Measurements from ENCODE around the gene CXCR6. TPM values are rescaled to one million over a fixed set of nuclear protein-coding genes. Genes with fewer than 3 reads are reported as not detected.
A peak's percentile ranks its signal among the peaks of the same experiment; 100 is the strongest.

The CXCR6 gene
- total RNA-seq, 1 experiment from 2014 or later: not detected

GRCh38 chr3:45975686-45976085 is 32.4 kb downstream of the CXCR6 start:
- TF ChIP-seq CTCF (IDR thresholded peaks at IDR 0.05; ENCODE audit: unreplicated experiment): no peak
- no peak for DNase-seq (ENCODE audit: unreplicated experiment)
- ChIA-PET POLR2A (no interaction called here), CTCF (interaction anchor here (0.7 to 1.0 kb wide), 2 partner anchors 103 to 408 kb away, joined by 3 read pairs; no protein-coding TSS in a partner anchor)
- intact Hi-C loops (cut with micrococcal nuclease): no loop called here
- no peak overlapping the region for H3K4me3 Mint-ChIP-seq (ENCODE audit: unreplicated experiment)
- no TSS peak for BruUV-seq (replicated peaks)
- H3K9me3 Mint-ChIP-seq (ENCODE audit: unreplicated experiment): no peaks in the 10 kb centered on the region
- peaks cover 57% of the 10 kb centered on the region for H3K36me3 Mint-ChIP-seq (ENCODE audit: insufficient read depth, unreplicated experiment)
- no peak overlapping the region for H3K27ac Mint-ChIP-seq (ENCODE audit: low read depth, unreplicated experiment)
- H3K27me3 Mint-ChIP-seq (ENCODE audit: insufficient read depth, unreplicated experiment): no peaks in the 10 kb centered on the region
- peaks cover 16% of the 10 kb centered on the region for H3K4me1 Mint-ChIP-seq (ENCODE audit: insufficient read depth, unreplicated experiment)

GRCh38 chr3:45976191-45977091 is 33.2 kb downstream of the CXCR6 start:
- no peak for TF ChIP-seq CTCF (IDR thresholded peaks at IDR 0.05; ENCODE audit: unreplicated experiment)
- BruUV-seq (replicated peaks): no TSS peak
- no peak overlapping the region for H3K27ac Mint-ChIP-seq (ENCODE audit: low read depth, unreplicated experiment)
- H3K4me3 Mint-ChIP-seq (ENCODE audit: unreplicated experiment): no peak overlapping the region
- ChIA-PET CTCF (interaction anchor here (0.7 to 1.0 kb wide), 2 partner anchors 103 to 431 kb away, joined by 3 read pairs; no protein-coding TSS in a partner anchor), POLR2A (interaction anchor here (0.6 kb wide), 1 partner anchor 198 kb away, joined by 3 read pairs; no protein-coding TSS in a partner anchor)
- intact Hi-C loops (cut with micrococcal nuclease): no loop called here
- no peak for DNase-seq (ENCODE audit: unreplicated experiment)
- peaks cover 16% of the 10 kb centered on the region for H3K4me1 Mint-ChIP-seq (ENCODE audit: insufficient read depth, unreplicated experiment)
- H3K9me3 Mint-ChIP-seq (ENCODE audit: unreplicated experiment): no peaks in the 10 kb centered on the region
- no peaks in the 10 kb centered on the region for H3K27me3 Mint-ChIP-seq (ENCODE audit: insufficient read depth, unreplicated experiment)
- H3K36me3 Mint-ChIP-seq (ENCODE audit: insufficient read depth, unreplicated experiment): peaks cover 57% of the 10 kb centered on the region

- Mint-ChIP-seq H3K4me3 (ENCODE audit: unreplicated experiment) (no peak overlapping the region), H3K36me3 (ENCODE audit: insufficient read depth, unreplicated experiment) (peaks cover 60% of the 10 kb centered on the region), H3K4me1 (ENCODE audit: insufficient read depth, unreplicated experiment) (peaks cover 7% of the 10 kb centered on the region), H3K9me3 (ENCODE audit: unreplicated experiment) (no peaks in the 10 kb centered on the region), H3K27me3 (ENCODE audit: insufficient read depth, unreplicated experiment) (no peaks in the 10 kb centered on the region), H3K27ac (ENCODE audit: low read depth, unreplicated experiment) (peak overlapping the region; percentile 20)
- CTCF ChIA-PET: no interaction called here
- peak; percentile 64 for DNase-seq (ENCODE audit: unreplicated experiment)
- POLR2A ChIA-PET: no interaction called here
- no TSS peak for BruUV-seq (replicated peaks)
- intact Hi-C loops (cut with micrococcal nuclease): no loop called here
- no peak for TF ChIP-seq CTCF (IDR thresholded peaks at IDR 0.05; ENCODE audit: unreplicated experiment)
Observed at GRCh38 chr3:45978006-45978761, 34.9 kb downstream of the CXCR6 start.

GRCh38 chr3:45979378-45979777 is 36.1 kb downstream of the CXCR6 start:
- intact Hi-C loops (cut with micrococcal nuclease): no loop called here
- CTCF ChIA-PET: interaction anchor here (1.2 kb wide), 1 partner anchor 79 kb away, joined by 3 read pairs; no protein-coding TSS in a partner anchor
- H3K27me3 Mint-ChIP-seq (ENCODE audit: insufficient read depth, unreplicated experiment): no peaks in the 10 kb centered on the region
- no peak overlapping the region for H3K27ac Mint-ChIP-seq (ENCODE audit: low read depth, unreplicated experiment)
- peaks cover 6% of the 10 kb centered on the region for H3K4me1 Mint-ChIP-seq (ENCODE audit: insufficient read depth, unreplicated experiment)
- POLR2A ChIA-PET: no interaction called here
- H3K9me3 Mint-ChIP-seq (ENCODE audit: unreplicated experiment): no peaks in the 10 kb centered on the region
- peaks cover 67% of the 10 kb centered on the region for H3K36me3 Mint-ChIP-seq (ENCODE audit: insufficient read depth, unreplicated experiment)
- no TSS peak for BruUV-seq (replicated peaks)
- no peak for TF ChIP-seq CTCF (IDR thresholded peaks at IDR 0.05; ENCODE audit: unreplicated experiment)
- no peak overlapping the region for H3K4me3 Mint-ChIP-seq (ENCODE audit: unreplicated experiment)
- DNase-seq (ENCODE audit: unreplicated experiment): no peak

Data from MCF 10A (cell line).